ENCODE measurements around the gene NAPEPLD. TPM values are rescaled to one million over a fixed set of nuclear protein-coding genes. Genes with fewer than 3 reads are reported as not detected.

The NAPEPLD gene
- total RNA-seq, 1 donor from 2014 or later = 6.1 TPM

DNA sequence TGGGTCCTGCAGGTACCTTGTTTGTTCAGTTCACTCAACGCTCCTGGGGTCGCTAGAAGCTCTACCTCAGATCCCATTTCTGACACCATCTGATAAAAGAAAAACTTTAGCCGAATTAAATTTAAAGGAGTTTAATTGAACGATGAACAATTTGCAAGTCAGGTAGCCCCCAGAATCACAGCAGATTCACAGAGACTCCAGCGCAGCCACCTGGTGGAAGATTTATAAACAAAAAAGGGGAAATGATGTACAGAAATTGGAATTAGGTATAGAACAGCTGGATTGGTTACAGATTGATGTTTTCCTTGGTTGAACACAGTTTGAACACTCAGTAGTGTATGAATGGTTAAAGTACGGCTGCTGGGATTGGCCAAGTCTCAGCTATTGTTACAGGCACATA lies 97.4 kb downstream of the NAPEPLD start:
- Mint-ChIP-seq H3K27ac (ENCODE audit: unreplicated experiment) (no peak overlapping the region), H3K27me3 (ENCODE audit: unreplicated experiment) (no peaks in the 10 kb centered on the region), H3K4me3 (ENCODE audit: unreplicated experiment) (no peak overlapping the region), H3K36me3 (ENCODE audit: low read depth, unreplicated experiment) (peaks cover 40% of the 10 kb centered on the region), H3K9me3 (ENCODE audit: unreplicated experiment) (peaks cover 17% of the 10 kb centered on the region), H3K4me1 (ENCODE audit: unreplicated experiment) (no peaks in the 10 kb centered on the region)
- TF ChIP-seq, protein P1, sequence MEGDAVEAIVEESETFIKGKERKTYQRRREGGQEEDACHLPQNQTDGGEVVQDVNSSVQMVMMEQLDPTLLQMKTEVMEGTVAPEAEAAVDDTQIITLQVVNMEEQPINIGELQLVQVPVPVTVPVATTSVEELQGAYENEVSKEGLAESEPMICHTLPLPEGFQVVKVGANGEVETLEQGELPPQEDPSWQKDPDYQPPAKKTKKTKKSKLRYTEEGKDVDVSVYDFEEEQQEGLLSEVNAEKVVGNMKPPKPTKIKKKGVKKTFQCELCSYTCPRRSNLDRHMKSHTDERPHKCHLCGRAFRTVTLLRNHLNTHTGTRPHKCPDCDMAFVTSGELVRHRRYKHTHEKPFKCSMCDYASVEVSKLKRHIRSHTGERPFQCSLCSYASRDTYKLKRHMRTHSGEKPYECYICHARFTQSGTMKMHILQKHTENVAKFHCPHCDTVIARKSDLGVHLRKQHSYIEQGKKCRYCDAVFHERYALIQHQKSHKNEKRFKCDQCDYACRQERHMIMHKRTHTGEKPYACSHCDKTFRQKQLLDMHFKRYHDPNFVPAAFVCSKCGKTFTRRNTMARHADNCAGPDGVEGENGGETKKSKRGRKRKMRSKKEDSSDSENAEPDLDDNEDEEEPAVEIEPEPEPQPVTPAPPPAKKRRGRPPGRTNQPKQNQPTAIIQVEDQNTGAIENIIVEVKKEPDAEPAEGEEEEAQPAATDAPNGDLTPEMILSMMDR (IDR thresholded peaks at IDR 0.05; ENCODE audit: unreplicated experiment) = no peak
- DNase-seq (ENCODE audit: low spot score) = no peak

Other genes starting within 250 kb of the NAPEPLD start
- 0.92 TPM for gene LRRC17, start 236.1 kb downstream of the NAPEPLD start, total RNA-seq (ENCODE audit: unreplicated experiment)
- 3.4 TPM for gene FBXL13, start 74.3 kb downstream of the NAPEPLD start, total RNA-seq (ENCODE audit: unreplicated experiment)
- 26.0 TPM for gene ARMC10, start 74.0 kb downstream of the NAPEPLD start, total RNA-seq (ENCODE audit: unreplicated experiment)
- gene PMPCB, start 148.3 kb upstream of the NAPEPLD start, total RNA-seq (ENCODE audit: unreplicated experiment) = 101 TPM
- 35.8 TPM for gene DNAJC2, start 195.7 kb upstream of the NAPEPLD start, total RNA-seq (ENCODE audit: unreplicated experiment)
- 80.5 TPM for gene PSMC2, start 198.5 kb upstream of the NAPEPLD start, total RNA-seq (ENCODE audit: unreplicated experiment)

Measured in endothelial cell (in vitro differentiated cells).